ENCODE measurements around the gene DSC3.

Gene DSC3

DNA sequence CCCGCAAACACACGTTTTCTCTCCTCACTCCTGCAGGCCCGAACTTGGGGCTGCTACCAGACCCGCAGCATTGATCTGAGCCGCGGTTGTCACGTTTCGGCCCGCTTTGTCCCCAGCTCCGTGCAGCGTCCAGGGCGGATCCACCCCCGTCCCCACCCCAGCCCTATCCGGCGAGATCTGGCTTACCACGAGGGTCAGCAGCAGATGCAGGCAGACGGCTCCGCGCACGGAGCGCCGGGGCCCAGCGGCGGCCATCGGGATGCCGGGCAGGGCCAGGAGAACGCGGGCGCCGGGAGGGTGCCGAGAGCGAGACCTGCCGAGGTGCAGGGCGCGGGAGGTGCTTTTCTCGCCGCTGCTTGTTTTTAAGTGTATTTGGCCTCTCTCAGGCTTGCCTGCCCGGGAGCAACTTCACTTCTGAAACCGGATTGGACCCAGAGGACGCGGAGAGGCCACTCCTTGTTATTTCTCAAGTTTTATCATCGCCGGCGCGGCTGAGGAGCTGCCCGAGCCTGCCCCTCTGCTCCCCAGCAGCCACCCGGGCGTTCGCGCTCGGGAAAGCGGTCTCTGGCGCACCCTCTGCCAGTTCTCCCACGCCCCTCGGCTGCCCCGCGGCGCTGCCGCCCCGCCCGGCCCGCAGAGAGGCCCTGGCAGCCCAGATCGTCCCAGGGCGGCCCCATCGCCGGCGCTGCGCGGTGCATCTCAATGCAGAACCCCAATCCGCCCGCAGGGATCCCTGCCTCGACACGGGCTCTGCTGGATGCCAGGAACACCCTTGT is at the start of gene DSC3:
Gene DSC3, minus strand, starts transcription at position 337 of the 776 bp plus-strand sequence. Its CDS starts 82 bp downstream, at position 255.
- DNase-seq: no peak

GRCh38 chr18:31091350-31091749 is 48.8 kb upstream of the DSC3 start:
- DNase-seq: no peak

GRCh38 chr18:31088532-31088931 is 46.0 kb upstream of the DSC3 start:
- DNase-seq: no peak

- no peak for DNase-seq
These were observed 37.4 kb upstream of the DSC3 start for GRCh38 chr18:31079973-31080372.

DNA sequence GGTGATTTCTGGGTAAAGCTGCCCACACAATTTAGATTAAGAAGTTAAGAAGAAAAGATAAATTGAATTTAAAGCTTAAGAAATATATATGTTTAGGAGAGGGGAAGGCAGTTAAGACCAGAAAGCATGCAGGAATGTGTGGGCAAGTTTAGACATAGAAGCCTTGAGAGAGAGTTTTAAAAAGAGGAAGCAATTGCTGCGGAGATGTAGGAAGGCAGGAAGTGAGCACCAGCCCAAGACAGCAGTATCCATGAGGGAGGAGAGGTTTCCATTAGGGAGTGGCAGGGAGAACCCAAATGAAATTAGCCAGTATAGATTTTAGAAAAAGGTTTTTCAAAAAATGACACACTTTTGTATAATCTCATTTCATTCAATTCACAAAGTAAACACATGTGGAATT is 35.3 kb upstream of the DSC3 start:
- DNase-seq: no peak

- DNase-seq: no peak
These were observed 29.6 kb upstream of the DSC3 start for GRCh38 chr18:31072175-31072574.

GRCh38 chr18:31070206-31070605 is 27.7 kb upstream of the DSC3 start:
- DNase-seq: no peak

DNA sequence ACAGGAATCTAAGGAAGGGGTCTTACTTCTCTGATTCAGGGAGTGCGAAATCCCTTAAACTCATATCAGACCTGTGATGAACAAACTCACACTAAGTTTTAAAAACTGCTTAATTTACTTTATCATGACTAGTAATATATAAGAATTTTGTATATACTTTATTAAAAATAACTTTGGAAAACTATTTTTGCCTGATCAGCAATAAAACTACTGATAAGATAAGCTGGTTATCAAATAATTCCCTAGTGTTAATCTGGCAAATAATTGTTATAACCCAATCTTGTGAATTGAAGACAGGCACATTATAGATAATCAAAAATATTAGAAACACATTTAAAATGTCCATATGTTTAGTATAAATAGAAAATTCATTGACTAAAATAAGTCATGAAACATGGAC is 23.7 kb upstream of the DSC3 start:
- no peak for DNase-seq

DNA sequence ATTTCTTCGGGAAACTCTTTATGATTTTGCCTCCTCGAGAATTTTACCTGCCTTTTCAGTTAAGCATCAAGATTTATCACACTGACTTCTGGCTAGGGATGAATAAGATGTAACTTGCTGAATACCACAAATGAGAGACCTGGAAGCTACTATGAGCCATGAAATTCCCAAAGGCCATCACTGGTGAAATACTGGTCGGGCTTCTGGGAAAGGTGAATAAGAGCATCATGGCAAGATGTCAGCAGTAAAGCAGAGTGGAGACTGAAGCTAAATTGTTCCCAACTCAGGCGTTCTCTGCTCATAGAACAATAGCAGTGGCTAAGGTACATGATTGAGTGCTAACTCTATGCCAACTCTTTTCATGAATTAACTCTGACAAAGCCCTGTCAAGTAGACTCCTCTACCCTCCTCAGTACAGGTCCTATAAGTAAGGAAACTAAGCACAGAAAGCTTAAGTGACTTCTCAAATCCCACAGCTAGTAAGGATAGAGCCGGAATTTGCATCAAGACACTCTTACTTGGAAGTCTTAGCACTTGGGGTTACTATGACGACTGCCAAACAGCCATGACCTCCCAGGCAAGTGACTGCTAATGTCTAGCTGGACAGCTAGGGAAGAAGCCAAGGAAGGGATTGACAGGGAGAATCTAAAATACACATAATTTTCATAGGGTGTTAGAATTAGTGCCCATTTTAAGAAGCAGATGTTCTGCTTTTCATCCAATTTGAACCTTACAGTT is 22.7 kb upstream of the DSC3 start:
- no peak for DNase-seq

GRCh38 chr18:31064130-31064529 is 21.6 kb upstream of the DSC3 start:
- no peak for DNase-seq

- no peak for DNase-seq
These were observed 19.4 kb upstream of the DSC3 start for GRCh38 chr18:31061945-31062344.

- no peak for DNase-seq
These were observed 16.4 kb upstream of the DSC3 start for GRCh38 chr18:31058897-31059296.

GRCh38 chr18:31057917-31058316 is 15.4 kb upstream of the DSC3 start:
- no peak for DNase-seq

DNA sequence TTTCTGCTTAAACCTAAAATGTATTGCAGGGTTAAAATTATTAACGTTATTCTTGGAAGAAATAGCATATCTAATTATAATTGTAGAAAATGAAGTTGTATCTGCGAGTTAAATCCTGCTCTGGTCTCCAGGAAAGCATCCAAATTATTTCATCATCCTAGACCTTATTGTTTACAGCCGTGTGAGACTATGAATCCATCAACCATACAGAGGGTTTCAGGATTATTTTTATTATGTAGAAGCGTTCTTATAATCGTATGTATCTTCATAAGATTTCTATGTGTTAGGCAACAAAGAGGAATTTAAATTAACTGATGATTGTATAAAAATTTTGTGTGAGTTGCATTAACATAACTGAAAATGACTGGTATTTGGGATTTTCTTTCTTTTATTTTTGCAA is 14.5 kb upstream of the DSC3 start:
- DNase-seq: no peak

DNA sequence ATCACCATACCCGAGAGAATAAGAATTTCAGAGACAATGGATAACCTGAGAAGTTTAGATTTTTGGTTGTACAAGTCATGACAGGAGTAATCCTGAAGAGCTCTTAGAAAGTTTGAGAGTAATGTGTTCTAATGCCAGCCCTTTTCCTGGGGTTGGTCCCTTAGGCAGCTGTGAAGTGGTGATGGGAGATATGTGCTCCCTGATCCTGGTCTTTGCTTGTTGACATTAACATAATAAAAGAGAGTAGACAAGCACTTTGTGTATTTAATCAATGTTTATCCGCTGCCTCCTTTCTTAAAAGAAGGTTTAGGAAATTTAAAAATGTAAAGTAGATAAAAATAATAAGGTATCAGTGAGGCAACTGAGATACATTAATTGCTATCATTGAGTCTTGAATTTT is 13.8 kb upstream of the DSC3 start:
- DNase-seq: no peak

DNA sequence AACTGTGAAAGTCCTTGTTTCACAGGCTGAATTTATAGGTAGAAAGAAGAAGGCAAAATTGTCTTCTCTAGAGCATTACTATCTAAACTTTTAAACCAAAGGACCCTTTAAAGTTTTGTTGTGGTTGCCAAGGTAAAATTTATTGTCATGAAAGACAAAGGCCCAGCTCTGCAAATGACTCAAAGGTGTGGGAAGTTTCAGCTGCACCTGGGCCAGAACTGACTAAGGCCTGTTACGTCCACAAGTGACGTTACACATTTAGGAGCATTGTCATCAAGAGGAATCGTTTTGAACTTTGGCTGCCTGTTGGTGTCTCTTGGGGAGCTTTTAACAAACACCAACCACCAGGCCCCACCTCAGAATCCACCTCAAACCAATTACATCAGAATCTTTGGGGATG is 8.1 kb upstream of the DSC3 start:
- DNase-seq: no peak

- no peak for DNase-seq
These were observed 6.6 kb upstream of the DSC3 start for GRCh38 chr18:31049189-31049588.

- no peak for DNase-seq
These were observed 5.7 kb upstream of the DSC3 start for GRCh38 chr18:31048216-31048615.

- DNase-seq: no peak
These were observed 4.4 kb upstream of the DSC3 start for GRCh38 chr18:31046916-31047315.

DNA sequence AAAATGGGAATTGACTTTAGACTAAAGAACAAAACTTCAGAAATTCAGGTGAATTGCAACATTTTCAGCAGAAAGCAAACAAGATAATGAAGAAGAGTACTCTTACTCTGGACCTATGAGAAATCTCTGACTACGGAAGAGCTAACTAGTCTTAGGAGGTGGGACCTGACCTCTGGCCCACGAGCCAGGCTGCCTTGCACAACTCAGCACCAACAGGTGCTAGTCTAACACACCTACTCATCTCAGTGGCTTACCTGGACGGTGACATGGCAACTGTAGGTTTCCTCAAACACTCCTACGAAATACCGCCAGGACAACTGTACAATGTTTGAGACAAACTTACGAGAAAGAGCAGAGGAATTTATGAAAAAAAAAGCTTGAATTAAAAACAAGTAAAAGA is 3.1 kb upstream of the DSC3 start:
- DNase-seq: no peak

GRCh38 chr18:31044926-31045325 is 2.4 kb upstream of the DSC3 start:
- DNase-seq: no peak

DNA sequence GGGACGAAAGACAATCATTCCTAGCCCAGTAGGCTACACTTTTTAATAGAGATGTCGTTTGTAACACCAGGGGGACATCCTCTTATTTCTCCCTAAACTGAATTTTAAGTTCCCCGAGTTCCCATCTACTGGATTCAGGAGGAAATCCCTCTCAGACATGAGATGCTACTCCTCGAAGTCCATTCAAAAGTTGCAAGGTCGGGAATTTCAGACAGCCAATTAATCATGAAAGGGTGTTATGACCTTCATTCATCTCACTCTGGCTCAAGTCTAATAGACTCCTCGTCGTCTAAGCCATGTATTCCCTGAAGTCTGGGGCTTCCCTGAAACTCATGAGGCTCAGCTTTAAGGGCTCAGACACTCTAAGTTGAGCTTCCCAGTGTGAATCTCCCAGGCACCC is 1.2 kb upstream of the DSC3 start:
- no peak for DNase-seq

DNA sequence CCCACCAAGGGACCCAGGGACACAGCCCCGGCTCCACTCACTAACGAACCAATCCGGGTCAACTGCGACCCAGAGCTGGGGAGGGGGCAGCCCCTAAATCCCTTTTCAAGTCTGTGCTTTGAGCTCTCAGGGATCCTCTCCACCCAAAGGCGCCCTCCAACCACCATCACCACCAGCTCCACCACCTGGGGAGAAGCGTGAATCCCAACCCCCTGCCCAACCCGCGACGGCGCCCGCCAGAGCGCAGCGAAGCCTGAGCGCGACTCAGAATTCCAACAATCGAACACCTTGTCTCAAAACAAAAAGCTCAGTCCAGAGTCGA is 497 bp downstream of the DSC3 start:
- no peak for DNase-seq

DNA sequence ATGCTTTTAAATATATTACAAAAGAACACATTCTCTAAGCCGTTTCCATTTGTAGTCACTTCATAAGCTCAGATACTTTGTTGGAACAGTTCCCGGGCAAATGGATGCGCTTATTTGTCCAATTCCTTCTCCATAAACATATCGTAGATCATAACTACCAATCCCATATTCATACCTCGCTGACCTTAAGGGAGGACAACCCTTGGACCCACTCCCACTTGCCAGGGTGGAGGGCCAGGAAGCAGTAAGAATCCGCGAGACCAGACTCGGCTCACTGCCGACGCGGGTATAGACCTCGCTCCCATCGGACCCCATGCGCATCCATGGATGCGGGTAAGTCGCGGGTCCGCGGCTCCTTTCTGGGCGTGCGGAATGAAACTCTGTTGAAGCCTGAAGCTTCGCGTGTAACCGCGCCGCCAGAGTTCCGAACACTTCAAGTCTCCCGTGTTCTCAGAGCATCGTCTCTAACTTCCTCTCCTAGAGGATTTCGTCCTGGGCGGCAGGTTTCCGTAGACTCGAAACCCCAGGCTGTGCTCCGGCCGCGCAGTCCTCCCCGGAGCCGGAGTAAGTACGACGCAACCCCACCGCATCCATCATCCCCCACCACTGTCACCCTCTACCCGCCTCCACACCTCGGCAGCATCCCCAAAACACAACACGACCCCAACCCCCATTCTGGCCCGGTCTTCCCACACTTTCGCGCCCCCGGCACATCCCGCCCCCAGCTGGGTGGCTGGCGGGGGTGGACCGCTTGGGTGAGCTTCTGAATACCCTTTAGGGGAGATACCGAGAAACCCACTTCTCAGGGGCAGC is 1.1 kb downstream of the DSC3 start:
- DNase-seq: no peak

Data from cortex of kidney (tissue), 1 donor.